ENCODE data around the gene EYS.

DNA sequence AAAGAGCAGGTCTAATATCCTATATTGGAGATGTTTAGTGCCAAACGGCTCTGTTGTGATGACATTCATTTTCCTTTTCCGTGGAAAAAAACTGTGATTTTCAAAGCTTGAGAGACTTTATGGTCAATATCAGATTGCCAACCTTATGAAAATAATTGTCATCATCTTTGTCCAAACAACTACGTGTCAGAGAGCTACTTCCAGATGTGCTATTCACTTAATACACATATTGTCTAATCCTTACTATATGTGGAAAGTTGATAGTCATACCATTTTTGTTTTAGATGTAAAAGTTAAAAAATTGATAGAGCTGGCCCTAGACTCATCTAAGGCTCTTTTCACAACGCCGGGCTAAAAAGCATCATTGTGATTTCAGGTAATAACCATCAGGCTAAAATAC, 1521.4 kb downstream of the EYS start:
- TF ChIP-seq, protein P1, sequence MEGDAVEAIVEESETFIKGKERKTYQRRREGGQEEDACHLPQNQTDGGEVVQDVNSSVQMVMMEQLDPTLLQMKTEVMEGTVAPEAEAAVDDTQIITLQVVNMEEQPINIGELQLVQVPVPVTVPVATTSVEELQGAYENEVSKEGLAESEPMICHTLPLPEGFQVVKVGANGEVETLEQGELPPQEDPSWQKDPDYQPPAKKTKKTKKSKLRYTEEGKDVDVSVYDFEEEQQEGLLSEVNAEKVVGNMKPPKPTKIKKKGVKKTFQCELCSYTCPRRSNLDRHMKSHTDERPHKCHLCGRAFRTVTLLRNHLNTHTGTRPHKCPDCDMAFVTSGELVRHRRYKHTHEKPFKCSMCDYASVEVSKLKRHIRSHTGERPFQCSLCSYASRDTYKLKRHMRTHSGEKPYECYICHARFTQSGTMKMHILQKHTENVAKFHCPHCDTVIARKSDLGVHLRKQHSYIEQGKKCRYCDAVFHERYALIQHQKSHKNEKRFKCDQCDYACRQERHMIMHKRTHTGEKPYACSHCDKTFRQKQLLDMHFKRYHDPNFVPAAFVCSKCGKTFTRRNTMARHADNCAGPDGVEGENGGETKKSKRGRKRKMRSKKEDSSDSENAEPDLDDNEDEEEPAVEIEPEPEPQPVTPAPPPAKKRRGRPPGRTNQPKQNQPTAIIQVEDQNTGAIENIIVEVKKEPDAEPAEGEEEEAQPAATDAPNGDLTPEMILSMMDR (conservative IDR thresholded peaks at IDR 0.05; ENCODE audit: low read length), result no peak
- no peak for TF ChIP-seq EZH2phosphoT487 (IDR thresholded peaks at IDR 0.05; ENCODE audit: borderline replicate concordance)

All from Loucy (cell line).